Testis (tissue), 2 donors: Measurements from ENCODE around the gene ACTL10.
"Not testable (repeated sequence)": the region's sequence is repeated elsewhere in the genome, so short reads cannot be mapped to it uniquely, and the experiment has no call there.

Source experiments
- POLR2A ChIP-seq: fragments of 450-650 bp; IDR thresholded peaks from one replicate; pipeline ENCODE4 v1.6.1; 2017; ENCODE audit warnings: antibody characterized with exemption, mild to moderate bottlenecking, moderate library complexity
- TF ChIP-seq, protein P1 (sequence below), 3 experiments: fragments of 450-650 bp in 2 of 3; fragments of 200-600 bp in 1 of 3; sonication (generic) in 1 of 3; IDR thresholded peaks; one replicate each; pipeline ENCODE4 v1.5.1; 2016 to 2019; ENCODE audit warnings: antibody characterized with exemption in 3 of 3, mild to moderate bottlenecking in 2 of 3, moderate library complexity in 1 of 3

DNA sequence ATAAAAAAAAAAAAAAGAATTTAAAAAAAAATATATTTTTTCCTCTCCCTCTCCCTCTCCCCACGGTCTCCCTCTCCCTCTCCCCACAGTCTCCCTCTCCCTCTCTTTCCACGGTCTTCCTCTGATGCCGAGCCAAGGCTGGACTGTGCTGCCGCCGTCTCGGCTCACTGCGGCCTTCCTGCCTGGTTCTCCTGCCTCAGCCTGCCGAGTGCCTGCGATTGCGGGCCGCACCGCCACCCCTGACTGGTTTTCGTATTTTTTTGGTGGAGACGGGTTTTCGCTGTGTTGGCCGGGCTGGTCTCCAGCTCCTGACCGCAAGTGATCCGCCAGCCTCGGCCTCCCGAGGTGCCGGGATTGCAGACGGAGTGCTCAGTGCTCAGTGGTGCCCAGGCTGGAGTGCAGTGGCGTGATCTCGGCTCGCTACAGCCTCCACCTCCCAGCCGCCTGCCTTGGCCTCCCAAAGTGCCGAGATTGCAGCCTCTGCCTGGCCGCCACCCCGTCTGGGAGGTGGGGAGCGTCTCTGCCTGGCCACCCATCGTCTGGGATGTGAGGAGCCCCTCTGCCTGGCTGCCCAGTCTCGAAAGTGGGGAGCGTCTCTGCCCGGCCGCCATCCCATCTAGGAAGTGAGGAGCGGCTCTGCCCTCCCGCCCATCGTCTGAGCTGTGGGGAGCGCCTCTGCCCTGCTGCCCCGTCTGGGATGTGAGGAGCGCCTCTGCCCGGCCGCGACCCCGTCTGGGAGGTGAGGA, 34.1 kb downstream of the ACTL10 start:
- TF ChIP-seq, protein P1, sequence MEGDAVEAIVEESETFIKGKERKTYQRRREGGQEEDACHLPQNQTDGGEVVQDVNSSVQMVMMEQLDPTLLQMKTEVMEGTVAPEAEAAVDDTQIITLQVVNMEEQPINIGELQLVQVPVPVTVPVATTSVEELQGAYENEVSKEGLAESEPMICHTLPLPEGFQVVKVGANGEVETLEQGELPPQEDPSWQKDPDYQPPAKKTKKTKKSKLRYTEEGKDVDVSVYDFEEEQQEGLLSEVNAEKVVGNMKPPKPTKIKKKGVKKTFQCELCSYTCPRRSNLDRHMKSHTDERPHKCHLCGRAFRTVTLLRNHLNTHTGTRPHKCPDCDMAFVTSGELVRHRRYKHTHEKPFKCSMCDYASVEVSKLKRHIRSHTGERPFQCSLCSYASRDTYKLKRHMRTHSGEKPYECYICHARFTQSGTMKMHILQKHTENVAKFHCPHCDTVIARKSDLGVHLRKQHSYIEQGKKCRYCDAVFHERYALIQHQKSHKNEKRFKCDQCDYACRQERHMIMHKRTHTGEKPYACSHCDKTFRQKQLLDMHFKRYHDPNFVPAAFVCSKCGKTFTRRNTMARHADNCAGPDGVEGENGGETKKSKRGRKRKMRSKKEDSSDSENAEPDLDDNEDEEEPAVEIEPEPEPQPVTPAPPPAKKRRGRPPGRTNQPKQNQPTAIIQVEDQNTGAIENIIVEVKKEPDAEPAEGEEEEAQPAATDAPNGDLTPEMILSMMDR (IDR thresholded peaks at IDR 0.05), result not testable (repeated sequence)
- not testable (repeated sequence) for TF ChIP-seq POLR2A
